MM.1S (cell line): ENCODE results near the gene FILIP1.

ENCODE experiments used
- DNase-seq: peaks from one replicate; pipeline ENCODE4 v3.0.0-alpha.2; 2015
- H2AFZ ChIP-seq: fragments of 300-600 bp; sonication (generic); 2 replicates; pipeline ENCODE4 v1.6.0; 2016; ENCODE audit warnings: antibody characterized with exemption, low read length
- H3F3A ChIP-seq: fragments of 300-600 bp; sonication (generic); 2 replicates; pipeline ENCODE4 v1.6.1; 2016; ENCODE audit warnings: mild to moderate bottlenecking, antibody characterized with exemption, low read length, moderate library complexity, mixed read lengths; ENCODE audit not compliant: insufficient read depth
- H3K27ac ChIP-seq: fragments of 300-600 bp; sonication (generic); 2 replicates; pipeline ENCODE4 v1.5.1; 2016; ENCODE audit warnings: mild to moderate bottlenecking, low read length
- H3K27me3 ChIP-seq: fragments of 300-600 bp; sonication (generic); replicated peaks from 2 replicates; pipeline ENCODE4 v1.6.0; 2016; ENCODE audit warnings: low read length; ENCODE audit not compliant: insufficient read depth
- H3K36me3 ChIP-seq: fragments of 300-600 bp; sonication (generic); replicated peaks from 2 replicates; pipeline ENCODE4 v1.6.1; 2016; ENCODE audit warnings: mild to moderate bottlenecking, low read length, mixed read lengths; ENCODE audit not compliant: insufficient read depth
- H3K4me1 ChIP-seq: fragments of 300-600 bp; sonication (generic); 2 replicates; pipeline ENCODE4 v1.6.1; 2016; ENCODE audit warnings: low read length, mixed read lengths
- H3K4me2 ChIP-seq: fragments of 300-600 bp; sonication (generic); 2 replicates; pipeline ENCODE4 v1.6.0; 2016; ENCODE audit warnings: low read depth, low read length
- H3K4me3 ChIP-seq: fragments of 300-600 bp; sonication (generic); 2 replicates; pipeline ENCODE4 v1.5.1; 2016; ENCODE audit warnings: low read length, mixed read lengths
- H3K79me2 ChIP-seq: fragments of 300-600 bp; sonication (generic); 2 replicates; pipeline ENCODE4 v1.6.1; 2016; ENCODE audit warnings: mixed run types, low read length, mixed read lengths
- H3K9ac ChIP-seq: fragments of 300-600 bp; sonication (generic); 2 replicates; pipeline ENCODE4 v1.6.1; 2016; ENCODE audit warnings: low read length, mixed read lengths
- H3K9me2 ChIP-seq: fragments of 300-600 bp; sonication (generic); replicated peaks from 2 replicates; pipeline ENCODE4 v1.6.1; 2016; ENCODE audit warnings: mild to moderate bottlenecking, low read length, mixed read lengths; ENCODE audit not compliant: insufficient read depth
- H3K9me3 ChIP-seq: fragments of 300-600 bp; sonication (generic); replicated peaks from 2 replicates; pipeline ENCODE4 v1.6.1; 2016; ENCODE audit warnings: mild to moderate bottlenecking, low read length, mixed read lengths; ENCODE audit not compliant: insufficient read depth
- H4K20me1 ChIP-seq: fragments of 300-600 bp; sonication (generic); 2 replicates; pipeline ENCODE4 v1.6.1; 2016; ENCODE audit warnings: mild to moderate bottlenecking, low read length, moderate library complexity, mixed read lengths; ENCODE audit not compliant: insufficient read depth
- EZH2 ChIP-seq: fragments of 300-600 bp; sonication (generic); optimal IDR thresholded peaks from 2 replicates; pipeline ENCODE3; 2017; ENCODE audit warnings: low read depth, mild to moderate bottlenecking, antibody characterized with exemption, low read length, mixed read lengths
- EZH2phosphoT487 ChIP-seq: fragments of 300-600 bp; sonication (generic); IDR thresholded peaks from 2 replicates; pipeline ENCODE4 v1.6.1; 2018; ENCODE audit warnings: antibody characterized with exemption, low read length
- TF ChIP-seq, protein P1 (sequence below): fragments of 300-600 bp; sonication (generic); IDR thresholded peaks from 2 replicates; pipeline ENCODE4 v1.5.1; 2016; ENCODE audit warnings: antibody characterized with exemption, low read length, mixed read lengths

The FILIP1 gene

DNA sequence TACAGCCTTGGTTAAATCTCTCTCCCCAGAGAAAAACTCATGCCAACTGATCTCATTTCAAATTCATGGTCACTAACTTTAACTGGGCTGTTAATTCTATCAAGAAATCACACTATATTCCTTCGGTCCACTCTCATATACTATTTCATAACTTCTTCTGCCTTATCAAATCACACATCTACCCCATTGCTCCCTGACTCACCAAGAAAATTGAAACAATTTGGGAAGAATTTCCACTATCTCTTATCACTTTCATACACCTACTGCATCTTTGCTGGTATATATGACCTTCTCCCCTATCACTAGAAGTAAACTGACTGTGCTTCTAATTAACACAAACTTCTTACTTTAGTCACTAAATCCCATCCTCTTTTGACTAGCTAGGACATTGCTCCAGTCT is 102.3 kb downstream of the FILIP1 start:
- H3K27me3 ChIP-seq = no peaks in the 10 kb centered on the region
- H3K4me3 ChIP-seq = no peak overlapping the region
- H3K9ac ChIP-seq = no peak overlapping the region
- H2AFZ ChIP-seq = no peak overlapping the region
- H3K4me1 ChIP-seq = peaks cover 28% of the 10 kb centered on the region
- no peak overlapping the region for H3K4me2 ChIP-seq
- no peak for DNase-seq
- TF ChIP-seq EZH2phosphoT487 (no peak), EZH2 (no peak)
- TF ChIP-seq, protein P1, sequence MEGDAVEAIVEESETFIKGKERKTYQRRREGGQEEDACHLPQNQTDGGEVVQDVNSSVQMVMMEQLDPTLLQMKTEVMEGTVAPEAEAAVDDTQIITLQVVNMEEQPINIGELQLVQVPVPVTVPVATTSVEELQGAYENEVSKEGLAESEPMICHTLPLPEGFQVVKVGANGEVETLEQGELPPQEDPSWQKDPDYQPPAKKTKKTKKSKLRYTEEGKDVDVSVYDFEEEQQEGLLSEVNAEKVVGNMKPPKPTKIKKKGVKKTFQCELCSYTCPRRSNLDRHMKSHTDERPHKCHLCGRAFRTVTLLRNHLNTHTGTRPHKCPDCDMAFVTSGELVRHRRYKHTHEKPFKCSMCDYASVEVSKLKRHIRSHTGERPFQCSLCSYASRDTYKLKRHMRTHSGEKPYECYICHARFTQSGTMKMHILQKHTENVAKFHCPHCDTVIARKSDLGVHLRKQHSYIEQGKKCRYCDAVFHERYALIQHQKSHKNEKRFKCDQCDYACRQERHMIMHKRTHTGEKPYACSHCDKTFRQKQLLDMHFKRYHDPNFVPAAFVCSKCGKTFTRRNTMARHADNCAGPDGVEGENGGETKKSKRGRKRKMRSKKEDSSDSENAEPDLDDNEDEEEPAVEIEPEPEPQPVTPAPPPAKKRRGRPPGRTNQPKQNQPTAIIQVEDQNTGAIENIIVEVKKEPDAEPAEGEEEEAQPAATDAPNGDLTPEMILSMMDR = no peak
- H3K27ac ChIP-seq = no peak overlapping the region
- H4K20me1 ChIP-seq = no peaks in the 10 kb centered on the region
- no peaks in the 10 kb centered on the region for H3F3A ChIP-seq
- H3K9me2 ChIP-seq = no peaks in the 10 kb centered on the region
- H3K9me3 ChIP-seq = no peaks in the 10 kb centered on the region
- no peaks in the 10 kb centered on the region for H3K79me2 ChIP-seq
- H3K36me3 ChIP-seq = no peaks in the 10 kb centered on the region

DNA sequence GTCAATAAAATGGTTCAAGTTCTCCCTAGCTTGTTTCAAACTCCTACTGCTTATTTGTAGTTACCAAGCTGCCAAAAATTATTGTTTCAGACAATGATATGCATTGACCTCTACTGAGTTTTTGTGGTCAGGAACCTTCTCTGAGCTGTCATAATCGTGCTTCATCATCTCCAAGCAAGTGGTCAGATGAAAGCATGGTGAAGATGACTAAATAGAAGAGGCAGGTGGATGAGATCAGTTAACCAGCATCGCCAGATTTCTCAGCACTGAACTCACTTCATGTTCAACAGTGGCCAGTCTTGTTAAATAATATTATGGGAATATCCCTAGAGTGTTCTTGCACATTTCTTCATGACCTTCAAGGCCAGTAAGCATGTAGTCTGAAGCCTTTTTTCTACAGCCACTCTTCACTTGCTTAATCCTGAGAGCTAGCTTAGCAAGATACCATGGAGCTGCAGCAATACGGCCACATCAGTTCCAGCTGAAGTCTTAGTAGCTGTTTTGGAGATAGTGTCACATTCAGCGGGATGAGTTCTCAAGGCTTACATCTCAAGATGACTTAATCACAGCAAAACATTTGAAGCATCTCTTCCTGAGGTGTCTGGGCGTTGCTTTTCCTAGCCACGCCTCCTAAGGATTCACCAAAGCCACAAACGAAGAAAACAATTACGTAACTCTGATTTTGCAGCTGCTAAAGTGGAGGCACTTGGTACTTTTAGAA is 107.4 kb downstream of the FILIP1 start:
- DNase-seq = no peak
- no peak overlapping the region for H3K4me2 ChIP-seq
- TF ChIP-seq EZH2 (no peak), EZH2phosphoT487 (no peak)
- TF ChIP-seq, protein P1 = no peak

DNA sequence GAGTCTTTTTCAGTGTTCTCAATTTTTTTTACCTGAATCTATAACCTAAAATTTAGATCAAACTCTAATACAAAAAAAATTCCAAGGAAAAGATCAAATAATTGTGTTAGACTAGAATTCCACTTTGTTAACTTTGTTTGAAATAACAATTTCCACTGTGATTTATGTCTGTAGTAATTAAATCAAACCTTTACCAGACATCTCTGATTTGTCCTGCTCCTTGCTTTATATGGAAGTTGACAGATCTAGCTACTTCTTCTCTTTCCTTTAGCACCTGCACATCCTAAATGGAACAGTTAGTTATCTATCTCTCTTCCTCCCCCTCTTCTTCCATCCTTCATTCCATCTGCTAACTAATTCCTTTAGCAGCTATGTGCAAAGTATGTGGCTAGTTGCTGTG is 109.5 kb downstream of the FILIP1 start:
- Histone ChIP-seq H3K4me3 (no peak overlapping the region), H3F3A (no peaks in the 10 kb centered on the region), H3K79me2 (no peaks in the 10 kb centered on the region), H3K4me1 (no peaks in the 10 kb centered on the region), H4K20me1 (no peaks in the 10 kb centered on the region), H3K27me3 (no peaks in the 10 kb centered on the region), H3K36me3 (no peaks in the 10 kb centered on the region), H3K4me2 (no peak overlapping the region), H3K9me2 (no peaks in the 10 kb centered on the region), H3K9ac (no peak overlapping the region), H3K27ac (no peak overlapping the region), H3K9me3 (no peaks in the 10 kb centered on the region), H2AFZ (no peak overlapping the region)
- no peak for TF ChIP-seq EZH2
- TF ChIP-seq, protein P1 = no peak
- no peak for TF ChIP-seq EZH2phosphoT487
- no peak for DNase-seq

More for the DNA sequence above, 107.4 kb downstream of the FILIP1 start:
- Histone ChIP-seq H3K9ac (no peak overlapping the region), H3K9me2 (no peaks in the 10 kb centered on the region), H4K20me1 (no peaks in the 10 kb centered on the region), H3K27me3 (no peaks in the 10 kb centered on the region), H3K4me1 (no peaks in the 10 kb centered on the region), H3F3A (no peaks in the 10 kb centered on the region), H3K9me3 (no peaks in the 10 kb centered on the region), H3K27ac (no peak overlapping the region), H3K36me3 (no peaks in the 10 kb centered on the region), H3K4me3 (no peak overlapping the region), H2AFZ (no peak overlapping the region), H3K79me2 (no peaks in the 10 kb centered on the region)
